Effector memory CD8-positive, alpha-beta T cell (primary cell): ENCODE results near the gene COMMD7.

Source experiments
- ATAC-seq: fragments of 150-1000 bp; cut with Tn5 transposase; replicated peaks from 2 replicates; pipeline ENCODE4 v1.10.0; 2021; ENCODE audit warnings: mild to moderate bottlenecking, moderate library complexity
- DNase-seq, 3 experiments: peaks; one replicate each; pipeline ENCODE4 v3.0.0; 2021
- H3K27ac Mint-ChIP-seq, 2 donors: one replicate each; pipeline ENCODE4 v1.8.0; 2022; ENCODE audit warnings: mild to moderate bottlenecking in 2 of 2, mixed read lengths in 2 of 2, moderate library complexity in 2 of 2
- H3K27me3 Mint-ChIP-seq, 2 donors: one replicate each; pipeline ENCODE4 v1.8.0; 2022; ENCODE audit warnings: mixed read lengths in 2 of 2
- H3K36me3 Mint-ChIP-seq: one replicate; pipeline ENCODE4 v1.8.0; 2022; ENCODE audit warnings: mild to moderate bottlenecking, moderate library complexity, mixed read lengths; ENCODE audit not compliant: insufficient read depth
- H3K4me1 Mint-ChIP-seq, 2 donors: one replicate each; pipeline ENCODE4 v1.8.0; 2022; ENCODE audit warnings: low read depth in 2 of 2, mixed read lengths in 2 of 2
- H3K4me3 Mint-ChIP-seq, 2 donors: one replicate each; pipeline ENCODE4 v1.8.0; 2022; ENCODE audit warnings: mild to moderate bottlenecking in 2 of 2, mixed read lengths in 2 of 2, moderate library complexity in 2 of 2
- H3K9me3 Mint-ChIP-seq, 2 donors: one replicate each; pipeline ENCODE4 v1.8.0; 2022; ENCODE audit warnings: mixed read lengths in 2 of 2

Gene COMMD7

GRCh38 chr20:32686530-32687179, 56.6 kb downstream of the COMMD7 start:
- Mint-ChIP-seq H3K9me3 (no peaks in the 10 kb centered on the region), H3K4me1 (no peaks in the 10 kb centered on the region), H3K36me3 (no peaks in the 10 kb centered on the region), H3K27ac (no peak overlapping the region), H3K4me3 (no peak overlapping the region), H3K27me3 (no peaks in the 10 kb centered on the region)
- DNase-seq (no peak), ATAC-seq (no peak)

GRCh38 chr20:32685541-32686529, 57.4 kb downstream of the COMMD7 start:
- Mint-ChIP-seq H3K4me3 (no peak overlapping the region), H3K4me1 (no peaks in the 10 kb centered on the region), H3K27ac (no peak overlapping the region), H3K36me3 (no peaks in the 10 kb centered on the region), H3K9me3 (no peaks in the 10 kb centered on the region), H3K27me3 (no peaks in the 10 kb centered on the region)
- DNase-seq (no peak), ATAC-seq (no peak)

GRCh38 chr20:32682508-32682987, 60.7 kb downstream of the COMMD7 start:
- no peaks in the 10 kb centered on the region for H3K36me3 Mint-ChIP-seq
- DNase-seq: no peak
- H3K9me3 Mint-ChIP-seq: no peaks in the 10 kb centered on the region
- H3K4me1 Mint-ChIP-seq: peaks cover 0 to 2% of the 10 kb centered on the region in 2 donors
- H3K27ac Mint-ChIP-seq: no peak overlapping the region
- no peak for ATAC-seq
- no peak overlapping the region for H3K4me3 Mint-ChIP-seq
- H3K27me3 Mint-ChIP-seq: no peaks in the 10 kb centered on the region

GRCh38 chr20:32681175-32682084, 61.8 kb downstream of the COMMD7 start:
- no peaks in the 10 kb centered on the region for H3K9me3 Mint-ChIP-seq
- H3K36me3 Mint-ChIP-seq: no peaks in the 10 kb centered on the region
- H3K4me3 Mint-ChIP-seq: no peak overlapping the region
- H3K27me3 Mint-ChIP-seq: no peaks in the 10 kb centered on the region
- peak overlapping the region; percentile 32 to 79 for H3K27ac Mint-ChIP-seq
- ATAC-seq (no peak), DNase-seq (no peak)
- peaks cover 0 to 3% of the 10 kb centered on the region in 2 donors for H3K4me1 Mint-ChIP-seq

GRCh38 chr20:32680544-32681174, 62.6 kb downstream of the COMMD7 start:
- Mint-ChIP-seq H3K9me3 (no peaks in the 10 kb centered on the region), H3K27ac (peak overlapping the region; percentile 17 to 79), H3K4me3 (no peak overlapping the region), H3K36me3 (no peaks in the 10 kb centered on the region), H3K4me1 (peaks cover 0 to 6% of the 10 kb centered on the region in 2 donors), H3K27me3 (no peaks in the 10 kb centered on the region)
- DNase-seq: no peak
- no peak for ATAC-seq

- H3K36me3 Mint-ChIP-seq: no peaks in the 10 kb centered on the region
- H3K4me3 Mint-ChIP-seq: no peak overlapping the region
Measured at GRCh38 chr20:32678948-32679347, 64.3 kb downstream of the COMMD7 start.

GRCh38 chr20:32675223-32675975, 67.9 kb downstream of the COMMD7 start:
- DNase-seq: no peak
- Mint-ChIP-seq H3K36me3 (no peaks in the 10 kb centered on the region), H3K9me3 (no peaks in the 10 kb centered on the region), H3K4me3 (no peak overlapping the region), H3K27ac (no peak overlapping the region), H3K4me1 (peaks cover 8 to 15% of the 10 kb centered on the region in 2 donors), H3K27me3 (no peaks in the 10 kb centered on the region)
- no peak for ATAC-seq

More at GRCh38 chr20:32678948-32679347, 64.3 kb downstream of the COMMD7 start:
- ATAC-seq: no peak
- peak overlapping the region in 1 of 2 donors; percentile 10 for H3K27ac Mint-ChIP-seq
- no peak for DNase-seq
- no peaks in the 10 kb centered on the region for H3K9me3 Mint-ChIP-seq
- H3K27me3 Mint-ChIP-seq: no peaks in the 10 kb centered on the region
- H3K4me1 Mint-ChIP-seq: peaks cover 0 to 8% of the 10 kb centered on the region in 2 donors

GRCh38 chr20:32674362-32674789, 68.9 kb downstream of the COMMD7 start:
- DNase-seq (peak; percentile 57 to 67 (median 62)), ATAC-seq (peak; percentile 59)
- Mint-ChIP-seq H3K27ac (no peak overlapping the region), H3K9me3 (no peaks in the 10 kb centered on the region), H3K4me1 (peaks cover 8 to 15% of the 10 kb centered on the region in 2 donors), H3K36me3 (no peaks in the 10 kb centered on the region), H3K27me3 (no peaks in the 10 kb centered on the region), H3K4me3 (peak overlapping the region in 1 of 2 donors; percentile 13)

GRCh38 chr20:32672982-32673851, 70.0 kb downstream of the COMMD7 start:
- peak overlapping the region; percentile 83 to 87 for H3K27ac Mint-ChIP-seq
- DNase-seq (peak; percentile 13 to 25 (median 14)), ATAC-seq (peak; percentile 72)
- no peaks in the 10 kb centered on the region for H3K27me3 Mint-ChIP-seq
- no peaks in the 10 kb centered on the region for H3K9me3 Mint-ChIP-seq
- peaks cover 8 to 15% of the 10 kb centered on the region in 2 donors for H3K4me1 Mint-ChIP-seq
- no peaks in the 10 kb centered on the region for H3K36me3 Mint-ChIP-seq
- H3K4me3 Mint-ChIP-seq: peak overlapping the region; percentile 64 to 67

GRCh38 chr20:32672394-32672981, 70.8 kb downstream of the COMMD7 start:
- H3K27ac Mint-ChIP-seq: peak overlapping the region; percentile 83 to 87
- H3K4me1 Mint-ChIP-seq: peaks cover 8 to 13% of the 10 kb centered on the region in 2 donors
- no peaks in the 10 kb centered on the region for H3K9me3 Mint-ChIP-seq
- H3K4me3 Mint-ChIP-seq: peak overlapping the region; percentile 64 to 67
- DNase-seq (no peak), ATAC-seq (peak; percentile 22)
- no peaks in the 10 kb centered on the region for H3K36me3 Mint-ChIP-seq
- H3K27me3 Mint-ChIP-seq: no peaks in the 10 kb centered on the region

GRCh38 chr20:32670773-32671455, 72.4 kb downstream of the COMMD7 start:
- Mint-ChIP-seq H3K27me3 (no peaks in the 10 kb centered on the region), H3K36me3 (no peaks in the 10 kb centered on the region), H3K9me3 (no peaks in the 10 kb centered on the region), H3K27ac (no peak overlapping the region), H3K4me3 (no peak overlapping the region), H3K4me1 (peaks cover 8 to 10% of the 10 kb centered on the region in 2 donors)
- ATAC-seq (no peak), DNase-seq (no peak)
